CD4-positive, alpha-beta T cell treated with Interleukin-4 for 4 hours (primary cell): ENCODE measurements around the gene EYA2.

Experiments used
- DNase-seq: peaks from one replicate; pipeline ENCODE4 v3.0.0-alpha.2; 2020

EYA2 gene

DNA sequence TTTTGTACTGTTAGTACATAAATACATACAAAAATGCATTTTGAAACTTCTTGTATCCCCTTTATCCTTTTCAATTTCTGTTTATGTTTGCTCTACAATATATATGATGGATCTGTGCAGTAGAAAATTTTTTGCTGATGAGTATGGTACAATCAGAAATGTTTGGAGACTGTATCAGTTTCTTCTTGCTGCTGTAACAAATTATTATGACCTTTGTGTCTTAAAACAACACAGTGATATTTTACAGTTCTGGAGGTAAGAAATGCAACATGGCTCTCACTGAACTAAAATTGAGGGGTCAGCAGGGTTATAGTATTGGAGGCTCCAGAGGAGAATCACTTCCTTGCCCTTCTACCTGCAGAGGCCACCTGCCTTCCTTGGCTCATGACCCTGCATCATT, 184.4 kb downstream of the EYA2 start:
- no peak for DNase-seq

DNA sequence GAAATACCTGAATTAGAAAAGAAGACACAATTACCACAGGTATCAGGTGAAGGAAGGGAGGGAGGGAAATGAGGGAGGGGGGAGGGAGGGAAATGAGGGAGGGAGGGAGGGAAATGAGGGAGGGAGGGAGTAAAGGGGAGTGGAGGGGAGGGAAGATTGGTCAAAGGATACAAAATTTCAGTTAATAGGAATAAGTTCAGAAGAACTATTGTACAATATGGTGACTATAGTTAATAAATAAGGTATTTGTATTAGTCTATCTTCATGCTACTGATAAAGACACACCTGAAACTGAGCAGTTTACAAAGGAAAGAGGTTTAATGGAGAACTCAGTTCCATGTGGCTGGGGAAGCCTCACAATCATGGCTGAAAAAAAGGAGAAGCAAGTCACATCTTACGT, 185.7 kb downstream of the EYA2 start:
- no peak for DNase-seq

DNA sequence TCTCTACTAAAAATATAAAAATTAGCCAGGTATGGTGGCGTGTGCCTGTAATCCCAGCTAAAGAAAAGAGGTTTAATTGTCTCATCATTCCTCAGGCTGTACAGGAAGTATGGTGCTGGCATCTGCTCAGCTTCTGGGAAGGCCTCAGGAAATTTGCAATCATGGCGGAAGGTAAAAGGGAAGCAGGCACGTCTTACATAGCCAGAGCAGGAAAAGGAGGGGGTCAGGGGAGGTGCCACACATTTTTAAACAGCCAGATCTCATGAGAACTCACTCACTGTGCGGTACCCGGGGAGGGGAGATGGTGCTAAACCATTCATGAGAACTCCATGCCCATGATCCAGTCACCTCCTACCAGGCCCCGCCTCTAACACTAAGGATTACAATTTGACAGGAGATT, 191.7 kb downstream of the EYA2 start:
- no peak for DNase-seq

DNA sequence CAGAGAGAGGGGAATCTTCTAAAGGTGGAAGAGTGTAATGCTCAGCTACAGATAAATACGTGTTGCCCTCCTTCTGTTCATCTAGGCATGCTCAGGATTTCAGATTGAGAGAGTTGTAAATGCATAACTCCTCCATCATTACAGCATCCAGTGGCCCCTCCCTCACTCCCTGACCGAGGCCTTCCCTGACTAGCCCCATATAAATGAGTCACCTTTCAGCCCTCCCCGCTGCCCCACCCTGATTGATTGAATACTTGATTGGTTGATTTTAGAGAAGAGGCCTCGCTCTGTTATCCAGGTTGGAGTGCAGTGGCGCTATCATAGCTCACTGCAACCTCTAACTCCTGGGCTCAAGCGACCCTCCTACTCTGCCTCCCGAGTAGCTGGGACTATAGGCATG, 193.7 kb downstream of the EYA2 start:
- no peak for DNase-seq

DNA sequence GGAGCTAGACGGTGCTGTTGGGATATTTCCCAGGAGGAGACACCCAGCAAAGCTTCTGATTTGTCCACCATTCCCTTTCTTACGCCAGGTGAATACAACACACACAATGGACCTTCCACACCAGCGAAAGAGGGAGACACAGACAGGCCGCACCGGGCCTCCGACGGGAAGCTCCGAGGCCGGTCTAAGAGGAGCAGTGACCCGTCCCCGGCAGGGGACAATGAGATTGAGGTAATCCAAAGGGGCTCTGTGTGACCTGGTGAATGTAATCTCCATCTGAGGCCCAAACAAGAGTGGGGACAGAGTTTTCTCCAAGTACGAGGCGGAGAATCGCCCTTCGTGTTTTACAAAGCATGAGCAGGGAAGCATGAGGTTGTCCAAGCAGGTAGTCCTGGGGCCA, 194.5 kb downstream of the EYA2 start:
- DNase-seq, result no peak

DNA sequence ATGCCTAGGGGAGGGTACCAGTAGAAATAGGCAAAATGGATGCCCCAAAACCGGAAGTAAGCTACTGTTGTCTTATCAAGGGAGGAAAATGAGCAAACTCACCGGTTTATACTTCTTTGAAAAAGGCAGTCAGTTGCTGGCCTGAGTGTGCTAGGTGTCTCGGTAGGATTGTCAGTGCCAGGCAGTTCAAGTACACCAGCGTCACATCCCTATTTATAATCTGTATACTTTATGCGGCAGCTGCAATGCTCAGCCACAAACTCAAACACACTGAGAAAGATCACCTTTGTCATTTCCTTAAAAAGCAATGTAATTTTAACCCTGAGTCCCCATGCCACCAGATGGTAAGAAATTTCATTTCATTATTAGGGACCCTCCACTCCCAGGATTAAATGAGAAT, 196.2 kb downstream of the EYA2 start:
- DNase-seq, result no peak

DNA sequence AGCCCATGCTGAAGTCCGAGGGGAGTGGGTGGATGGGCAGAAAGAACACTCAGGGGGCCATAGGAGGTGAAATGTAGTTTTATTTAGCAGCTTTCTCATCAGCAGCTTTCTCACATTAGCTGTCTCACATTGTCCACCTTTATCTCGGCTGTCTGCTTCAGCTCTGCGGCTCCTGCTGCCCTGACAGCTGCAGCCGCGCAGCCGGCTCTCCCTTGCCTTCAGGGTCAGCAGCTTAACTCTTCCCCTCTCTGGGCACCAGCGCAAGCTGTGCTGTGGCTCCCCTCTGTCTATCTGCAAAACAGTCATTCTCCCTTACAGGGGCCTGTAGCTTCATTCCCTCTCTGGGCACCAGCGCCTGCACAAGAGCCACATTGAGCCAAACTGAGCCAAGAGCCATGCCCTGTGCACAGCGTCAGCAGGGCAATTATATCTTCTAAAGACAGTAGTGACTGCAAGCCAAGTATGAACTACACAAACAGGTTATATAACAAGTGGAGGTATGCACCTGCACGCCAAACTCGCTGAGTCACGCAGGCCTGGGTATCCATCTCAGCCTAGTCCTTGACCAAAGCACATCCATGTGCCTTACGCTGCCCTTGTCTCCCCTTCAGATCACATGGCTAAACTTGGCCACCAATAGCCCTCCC, 198.8 kb downstream of the EYA2 start:
- no peak for DNase-seq

DNA sequence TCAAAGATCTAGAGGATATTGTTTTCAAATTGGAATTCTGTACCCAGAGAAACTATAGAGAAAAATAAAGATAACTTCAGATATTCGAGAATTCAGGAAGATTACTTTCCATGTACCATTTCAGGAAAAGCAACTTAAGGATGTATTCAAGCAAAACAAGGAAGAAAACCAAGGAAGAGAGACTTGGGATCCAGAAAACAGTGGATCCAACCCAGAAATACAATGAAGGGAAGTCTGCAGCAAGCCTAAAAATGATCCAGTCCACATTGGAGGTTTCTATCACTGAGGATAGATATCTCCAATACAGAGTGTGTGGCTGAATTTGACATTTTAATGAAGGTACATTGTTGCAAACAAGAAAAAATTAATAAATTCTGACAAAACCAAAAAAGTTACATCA, 201.0 kb downstream of the EYA2 start:
- no peak for DNase-seq

DNA sequence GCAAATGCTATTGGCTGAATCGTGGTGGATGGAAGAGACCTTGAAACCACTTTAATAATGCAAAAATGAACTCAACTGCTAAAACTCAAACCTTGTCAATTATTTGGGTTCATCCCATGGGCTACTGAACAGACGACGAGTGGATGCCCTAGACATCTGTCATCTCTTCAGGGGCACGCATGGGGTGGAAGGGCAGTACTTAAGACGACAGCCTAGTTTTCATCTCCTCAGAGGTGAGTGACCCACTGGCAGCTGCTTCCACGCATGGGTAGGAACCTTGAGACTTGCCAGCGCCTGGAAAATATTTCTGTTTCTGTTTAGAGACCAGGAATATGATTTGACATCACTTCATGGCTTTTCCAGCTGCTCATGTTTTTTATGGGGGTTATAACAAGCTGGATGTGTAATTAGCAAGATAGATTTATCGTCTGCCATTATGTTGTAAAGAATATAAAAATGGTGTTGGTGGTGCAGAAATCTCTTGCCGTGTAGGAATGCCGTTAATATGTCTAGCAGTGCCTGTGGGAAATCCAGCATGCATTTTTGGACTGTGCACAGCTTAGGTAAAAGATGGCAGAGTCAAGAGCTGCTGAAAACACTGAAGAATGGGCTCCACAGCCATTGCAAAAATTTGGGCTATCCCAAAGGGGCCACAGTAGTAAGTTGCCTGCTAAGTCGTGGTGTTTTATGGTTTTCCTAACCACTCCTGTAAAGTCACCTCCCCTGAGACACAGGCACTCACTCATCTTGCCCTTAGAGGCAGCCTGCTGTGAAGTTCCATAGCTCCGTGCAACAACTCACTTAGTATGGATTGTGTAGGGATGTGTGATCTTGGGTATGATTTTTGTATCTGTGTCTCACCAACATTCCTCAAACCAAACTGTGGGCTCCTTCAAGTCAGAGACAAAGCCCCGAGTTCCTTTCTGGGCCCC, 203.3 kb downstream of the EYA2 start:
- DNase-seq, result no peak

DNA sequence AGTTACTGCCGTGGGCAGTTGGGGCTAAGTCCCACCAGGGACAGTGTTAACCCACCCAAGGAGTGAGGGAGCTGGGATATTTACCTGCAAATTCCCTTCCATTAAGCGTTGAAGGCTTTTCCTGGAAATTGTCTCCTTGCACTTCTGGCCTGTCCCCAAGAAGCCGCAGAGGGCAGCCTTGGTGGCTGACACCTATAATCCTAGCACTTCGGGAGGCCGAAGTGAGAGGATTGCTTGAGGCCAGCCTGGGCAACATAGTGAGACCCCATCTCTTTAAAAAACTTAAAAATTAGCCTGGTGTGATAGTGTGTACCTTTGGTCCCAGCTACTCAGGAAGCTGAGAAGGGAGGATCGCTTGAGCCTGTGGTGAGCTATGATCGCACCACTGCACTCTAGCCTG, 204.4 kb downstream of the EYA2 start:
- DNase-seq, result no peak

DNA sequence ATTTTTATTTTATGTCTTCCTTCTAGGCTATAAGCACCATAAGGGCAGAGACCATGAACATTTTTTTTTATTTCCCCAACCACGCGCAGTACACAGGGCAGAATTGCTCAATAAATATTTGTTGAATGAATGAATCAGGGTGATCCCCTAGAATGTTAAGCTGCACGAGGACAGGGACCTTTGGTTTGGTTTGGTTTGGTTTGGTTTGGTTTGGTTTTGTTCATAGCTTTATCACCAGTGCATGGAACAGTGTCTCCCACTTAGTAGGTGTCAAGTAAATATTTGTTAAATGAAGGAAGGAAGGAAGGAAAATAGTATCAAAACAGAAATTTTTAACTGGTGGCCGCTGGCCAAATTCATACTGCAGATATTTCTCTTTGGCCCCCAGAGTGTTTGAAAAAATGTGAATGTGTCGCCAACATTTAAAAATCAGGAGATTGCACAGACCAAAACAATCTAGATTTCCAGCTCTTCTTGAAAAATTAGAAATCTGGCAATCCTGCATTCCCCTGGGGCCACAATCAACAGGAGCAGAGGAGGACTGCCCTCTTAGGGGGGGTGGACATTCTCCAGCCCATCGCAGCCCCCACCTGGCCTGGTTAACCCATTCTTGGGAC, 205.3 kb downstream of the EYA2 start:
- DNase-seq, result no peak

DNA sequence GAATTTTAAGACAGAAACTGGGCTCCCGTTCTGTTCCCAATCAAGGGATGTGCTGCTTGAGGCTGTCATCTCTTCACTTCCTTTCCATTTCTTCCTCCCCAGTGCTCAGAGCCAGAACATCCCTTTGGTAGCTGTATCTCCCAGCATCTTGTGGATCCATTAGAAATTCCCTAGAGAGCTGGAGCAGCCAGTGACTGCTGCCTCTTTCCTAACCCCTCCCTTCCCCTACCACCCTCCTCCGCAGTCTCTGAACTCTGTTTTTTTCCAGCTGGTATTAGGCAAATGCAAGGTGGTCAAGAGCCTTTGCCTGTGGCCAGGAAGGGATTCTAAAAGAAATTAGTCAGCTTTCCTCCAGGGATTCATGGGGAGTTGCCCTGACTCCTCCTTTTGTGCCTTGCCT, 208.0 kb downstream of the EYA2 start:
- no peak for DNase-seq

DNA sequence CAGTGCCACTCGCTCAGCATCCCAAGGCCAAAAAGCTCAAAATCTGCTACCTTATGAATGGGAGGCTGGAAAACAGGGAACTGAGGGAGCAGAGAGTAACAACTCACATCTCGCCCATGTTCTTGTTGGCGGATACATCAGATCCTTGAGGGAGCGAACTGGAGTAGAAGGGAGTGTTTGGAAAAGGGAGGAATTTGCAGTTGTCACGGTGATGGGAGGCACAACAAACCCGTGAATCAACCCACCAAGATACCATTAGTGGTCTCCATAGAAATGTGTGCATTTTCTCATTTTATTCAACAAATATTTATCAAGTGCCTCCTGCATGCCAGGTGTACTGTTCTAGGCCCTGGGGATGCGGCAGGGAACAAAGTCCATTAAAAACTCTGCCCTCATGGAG, 212.1 kb downstream of the EYA2 start:
- DNase-seq, result no peak

DNA sequence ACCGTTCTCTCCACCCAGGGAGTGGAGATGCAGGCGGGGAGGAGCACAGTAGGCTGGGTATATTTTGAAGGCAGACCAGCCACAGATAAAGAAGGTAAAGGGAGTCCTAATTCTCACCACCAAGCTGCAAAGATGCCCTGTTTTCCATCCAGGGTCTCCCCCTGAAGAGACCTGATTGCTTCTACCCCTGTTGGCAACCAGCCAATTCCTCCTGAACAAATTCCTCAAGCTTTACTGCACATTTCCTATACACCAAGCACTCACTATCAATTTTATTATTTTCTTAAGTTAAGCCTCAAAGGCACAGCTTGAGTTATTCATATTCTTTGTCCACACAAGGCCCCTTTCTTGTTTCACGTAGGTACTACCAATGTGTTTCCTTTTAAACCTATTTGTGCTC, 214.4 kb downstream of the EYA2 start:
- DNase-seq, result no peak

DNA sequence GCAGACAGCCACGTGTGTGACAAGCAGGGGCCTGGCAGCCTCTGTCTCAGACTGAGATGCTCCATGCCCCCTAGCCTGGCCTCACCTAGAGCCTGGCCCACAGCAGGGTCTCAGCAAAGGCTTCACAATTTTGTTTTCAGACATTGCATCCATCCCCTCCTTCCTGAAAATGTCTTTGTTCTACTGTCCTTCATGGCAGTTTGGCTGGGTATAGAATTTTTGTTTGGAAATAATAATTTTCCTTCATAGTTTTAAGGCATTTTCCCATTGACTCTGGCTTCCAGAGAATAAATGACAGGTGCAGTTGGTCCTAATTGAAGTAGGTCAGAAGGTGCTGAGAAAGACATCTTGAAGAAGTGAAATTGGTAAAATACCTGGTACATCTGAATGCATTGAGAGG, 216.2 kb downstream of the EYA2 start:
- DNase-seq, result no peak

DNA sequence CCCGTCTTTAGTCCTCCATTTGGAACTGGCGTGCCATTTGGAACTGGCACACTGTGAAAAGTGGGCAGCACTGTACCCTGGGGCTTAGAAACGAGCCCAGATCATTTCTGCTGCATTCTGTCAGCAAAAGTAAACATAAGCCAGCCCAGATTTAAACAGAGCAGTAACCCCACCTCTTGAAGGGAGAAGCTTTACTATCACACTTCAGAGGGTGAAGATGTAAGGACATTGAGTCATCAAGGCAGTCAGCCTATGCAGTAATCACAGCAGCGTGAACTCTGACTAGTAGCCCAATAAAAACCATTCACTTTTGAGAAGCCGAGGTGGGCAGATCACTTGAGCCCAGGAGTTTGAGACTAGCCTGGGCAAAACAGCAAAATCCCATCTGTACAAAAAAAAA, 216.9 kb downstream of the EYA2 start:
- DNase-seq, result no peak

DNA sequence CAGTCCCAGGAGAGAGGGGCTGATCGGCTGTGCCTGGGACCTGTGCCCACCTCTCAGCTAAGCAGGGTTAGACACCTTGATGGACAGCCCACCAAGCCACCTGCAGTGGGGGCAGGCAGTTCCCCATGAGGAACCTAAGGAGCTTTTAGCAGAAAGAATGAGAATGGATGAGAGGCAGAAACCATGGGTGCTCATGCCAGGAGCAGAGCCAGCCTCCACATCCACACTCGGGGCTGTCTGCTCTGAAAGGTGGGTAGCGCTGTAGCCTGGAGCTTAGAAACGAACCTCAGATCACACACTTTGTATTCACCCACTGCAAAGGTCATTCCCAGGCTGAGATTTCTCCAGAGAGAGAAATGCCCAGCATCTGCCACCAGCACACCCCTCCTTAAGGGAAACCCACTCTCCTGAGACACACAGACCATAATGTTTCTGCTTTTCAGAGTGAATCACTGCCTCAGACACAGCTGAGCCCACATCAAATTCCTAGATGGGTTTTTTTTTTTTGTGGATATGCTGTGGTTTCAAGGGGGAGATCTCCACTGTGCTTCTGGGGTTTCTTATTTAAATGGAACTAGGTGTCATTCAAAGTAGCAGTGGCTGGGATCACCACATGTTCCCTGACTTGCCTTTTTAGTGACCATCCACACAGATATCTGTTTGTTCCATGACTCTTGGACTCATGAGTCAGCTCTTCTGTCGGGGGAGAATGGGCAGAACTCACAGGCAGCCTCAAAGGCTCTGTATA, 218.9 kb downstream of the EYA2 start:
- no peak for DNase-seq

DNA sequence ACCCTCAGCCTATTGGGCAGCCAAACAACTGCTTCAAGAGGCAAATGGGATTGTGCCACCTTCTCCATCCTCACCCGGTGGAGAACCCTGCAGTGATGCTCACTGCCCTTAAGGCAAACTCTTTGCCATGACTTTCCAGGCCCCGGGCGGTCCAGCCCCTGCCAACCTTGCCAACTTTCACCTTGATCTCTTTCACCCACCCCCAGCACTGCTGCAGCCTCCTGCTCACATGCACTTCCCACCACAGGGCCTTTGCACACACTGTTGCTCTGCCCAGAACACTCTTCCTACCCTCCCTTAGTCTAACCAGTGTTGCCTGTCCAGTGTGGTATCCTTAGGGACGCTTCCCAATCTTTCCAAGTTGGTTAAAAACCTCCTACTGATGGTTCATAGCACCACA, 221.1 kb downstream of the EYA2 start:
- DNase-seq, result no peak

DNA sequence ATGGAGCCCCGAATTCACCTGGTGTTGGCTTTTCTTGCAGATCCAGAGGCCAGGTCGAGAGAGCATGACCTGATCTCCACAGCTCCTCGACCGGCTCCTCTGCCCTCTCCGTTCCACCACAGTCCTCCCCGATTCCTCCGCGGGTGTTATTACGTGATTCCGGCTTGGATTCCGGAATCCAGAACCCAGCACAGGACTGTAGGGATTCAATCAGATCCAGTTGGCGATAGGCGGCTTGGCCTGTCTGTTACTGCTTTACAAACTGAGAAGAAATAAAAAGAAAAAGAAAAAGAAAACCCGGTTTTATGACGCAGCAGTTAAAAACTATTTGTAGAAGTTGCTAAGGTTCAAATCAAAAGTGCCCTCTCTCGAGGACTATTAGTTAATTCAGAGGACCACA, 222.7 kb downstream of the EYA2 start:
- no peak for DNase-seq

DNA sequence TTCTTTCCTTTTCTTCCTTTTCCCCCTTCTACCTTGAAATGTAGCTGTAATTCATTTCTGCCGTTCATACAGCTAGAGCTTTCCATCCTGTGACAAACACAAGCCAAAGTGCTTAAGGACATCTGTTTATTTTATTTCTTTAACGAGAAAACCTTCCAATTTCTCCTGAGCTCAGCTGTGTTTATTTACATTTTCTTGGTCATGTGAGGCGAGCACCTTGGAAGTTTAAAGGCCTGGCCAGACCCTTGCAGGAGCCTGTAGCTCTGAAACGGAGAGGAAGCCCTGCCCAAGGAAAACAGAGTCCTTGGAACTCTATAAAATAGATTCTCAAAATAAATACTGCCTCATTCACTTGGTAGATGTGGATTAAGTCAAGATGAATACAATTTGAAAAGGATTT, 223.1 kb downstream of the EYA2 start:
- DNase-seq, result no peak

DNA sequence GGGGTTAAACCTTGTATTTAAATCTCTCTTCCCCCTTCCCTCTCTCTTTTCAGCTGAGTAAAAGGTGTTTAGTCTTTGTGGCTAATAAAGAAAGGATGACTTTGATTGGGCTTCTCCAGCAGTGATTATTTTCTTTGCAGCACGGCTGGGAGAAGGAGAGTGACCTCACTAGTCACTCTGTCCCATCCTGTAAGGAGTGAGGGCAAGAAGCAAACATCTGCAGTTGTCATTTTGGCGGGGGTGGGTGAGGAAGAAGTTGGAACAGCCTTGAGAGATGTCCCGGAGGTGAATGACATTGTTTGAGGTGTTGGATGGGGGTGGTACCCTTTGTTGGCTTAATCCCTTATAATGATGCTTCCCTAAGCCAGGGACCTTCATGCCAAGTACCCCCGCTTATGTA, 223.6 kb downstream of the EYA2 start:
- no peak for DNase-seq

DNA sequence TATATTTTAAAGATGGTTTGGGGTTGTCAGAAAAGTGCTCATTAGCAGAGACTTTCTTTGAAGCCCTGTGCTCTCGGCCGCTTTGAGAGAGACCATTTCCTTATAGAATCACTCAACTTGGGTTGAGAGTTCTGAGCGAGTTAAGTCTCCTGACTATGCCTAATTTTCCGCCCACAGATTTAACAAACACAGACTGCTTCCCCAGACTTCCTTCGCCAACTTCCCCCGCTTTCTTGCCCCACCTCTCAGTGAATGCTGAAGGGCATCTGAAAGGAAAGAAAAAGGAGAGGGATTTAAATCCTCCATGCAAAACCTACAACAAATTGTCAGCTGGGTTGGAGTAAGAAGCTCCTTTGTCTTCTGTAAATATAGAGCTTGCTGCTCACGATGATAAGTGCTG, 224.0 kb downstream of the EYA2 start:
- no peak for DNase-seq

DNA sequence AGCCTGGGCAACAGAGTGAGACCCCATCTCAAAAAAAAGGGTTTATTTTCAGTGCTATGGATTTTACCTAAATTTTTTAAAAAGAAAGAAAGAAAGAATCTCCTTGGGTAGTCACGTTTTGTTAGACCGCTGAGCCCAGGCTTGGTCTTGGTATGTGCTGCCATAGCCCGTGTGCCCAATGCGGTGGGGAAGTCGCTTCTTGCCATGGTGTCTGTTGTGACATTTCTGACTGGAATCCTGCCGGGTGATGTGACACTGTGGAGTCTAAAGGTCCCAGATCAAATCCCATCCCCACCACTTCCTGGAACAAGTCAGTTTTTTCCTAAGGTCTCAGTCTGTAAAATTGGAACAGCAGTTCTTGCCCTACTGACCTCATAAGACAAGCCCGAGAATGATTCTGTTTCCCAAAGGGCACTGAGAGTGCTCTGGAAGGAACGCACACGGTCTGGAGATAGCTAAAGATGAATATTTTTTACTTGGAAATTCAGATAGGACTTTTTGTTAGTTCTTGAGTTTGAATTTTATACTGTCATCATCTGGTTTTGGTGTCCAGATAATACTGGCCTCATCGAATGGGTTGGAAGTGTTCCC, 225.8 kb downstream of the EYA2 start:
- no peak for DNase-seq
